ENCODE measurements around the gene FOXN3. TPM values are rescaled to one million over a fixed set of nuclear protein-coding genes. Genes with fewer than 3 reads are reported as not detected.

The FOXN3 gene
- total and polyA plus RNA-seq, 10 of the 15 experiments (the other 5 are each of a cell fraction or from before 2014, with no cell fraction given), result 4.5 to 68.9 (median 29.7) TPM

GRCh38 chr14:89444044-89444443 lies 27.0 kb upstream of the FOXN3 start (continued):
- TF ChIP-seq CBX3 (IDR thresholded peaks at IDR 0.05; ENCODE audit: borderline replicate concordance, low read depth) (no peak), EED (IDR thresholded peaks at IDR 0.05; ENCODE audit: low read depth) (no peak)

GRCh38 chr14:89443042-89443629 lies 26.1 kb upstream of the FOXN3 start:
- CTCF ChIA-PET, result interaction anchor here (0.8 to 1.7 kb wide), 3 partner anchors 11 to 25 kb away, joined by 3 to 6 read pairs (median 3); no protein-coding TSS in a partner anchor
- SMC1A ChIA-PET (ENCODE audit: uncharacterized antibody, unreplicated experiment), result interaction anchor here (0.9 to 2.3 kb wide), 8 partner anchors 9 to 235 kb away, joined by 3 to 13 read pairs (median 4); no protein-coding TSS in a partner anchor
- no peaks in the 10 kb centered on the region for H3K36me3 ChIP-seq (ENCODE audit: control insufficient read depth in 2 of 2, insufficient read depth in 2 of 2, low read length in 1 of 2)
- H3K9me3 ChIP-seq (replicated peaks; ENCODE audit: control insufficient read depth, insufficient read depth, low read length), result no peaks in the 10 kb centered on the region
- FAIRE-seq (no peak), ATAC-seq (no peak), DNase-seq (ENCODE audit: low read depth, low spot score) (no peak)
- no peaks in the 10 kb centered on the region; the same call in 1 of the 2 replicates for H3K79me2 ChIP-seq (ENCODE audit: control insufficient read depth, insufficient read depth, low read length)
- in situ Hi-C loops (cut with MboI) (loop anchor here (25.0 kb wide), 1 partner anchor 406 kb away; no protein-coding TSS in a partner anchor), intact Hi-C loops (cut with micrococcal nuclease; ENCODE audit: unreplicated experiment) (no loop called here)
- no peaks in the 10 kb centered on the region for H3K27me3 ChIP-seq (replicated peaks in 1 of 2; ENCODE audit: control insufficient read depth in 2 of 2, insufficient read depth in 2 of 2, low read length in 1 of 2)
- RAD21 ChIA-PET (ENCODE audit: unreplicated experiment), result interaction anchor here (0.6 to 2.2 kb wide), 5 partner anchors 13 to 137 kb away, joined by 3 to 12 read pairs (median 5); no protein-coding TSS in a partner anchor
- H2AFZ ChIP-seq (ENCODE audit: control insufficient read depth, low read depth, low read length), result no peak overlapping the region
- H3K9ac ChIP-seq (ENCODE audit: control insufficient read depth, insufficient read depth, low read length), result no peak overlapping the region
- no peak overlapping the region for H3K4me3 ChIP-seq
- H4K20me1 ChIP-seq (ENCODE audit: control insufficient read depth, insufficient read depth), result no peaks in the 10 kb centered on the region
- no peak overlapping the region for H3K27ac ChIP-seq (ENCODE audit: control insufficient read depth, insufficient read depth)
- peaks cover 24% of the 10 kb centered on the region for H3K4me1 ChIP-seq (ENCODE audit: control insufficient read depth, insufficient read depth, low read length)
- POLR2A ChIA-PET, result interaction anchor here (0.9 kb wide), 1 partner anchor 169 kb away, joined by 3 read pairs; no protein-coding TSS in a partner anchor
- no TSS peak for BruUV-seq (replicated peaks)
- H3K4me2 ChIP-seq (ENCODE audit: control insufficient read depth, insufficient read depth), result no peak overlapping the region
- 23% methylated on average over 3 of the region's 3 CpGs for WGBS (ENCODE audit: insufficient coverage, insufficient replicate concordance, low lambda C conversion rate, missing lambda C conversion rate)
- TF ChIP-seq ELK1 (IDR thresholded peaks at IDR 0.05; ENCODE audit: low read depth, low read length), result no peak
- no peak for TF ChIP-seq SKIL (IDR thresholded peaks at IDR 0.05; ENCODE audit: low read depth, poor library complexity, severe bottlenecking)
- TF ChIP-seq BCL3 (IDR thresholded peaks at IDR 0.05; ENCODE audit: borderline replicate concordance, insufficient read depth, low read depth, low read length, poor library complexity, severe bottlenecking), result no peak
- no peak for TF ChIP-seq MLLT1 (IDR thresholded peaks at IDR 0.05)
- TF ChIP-seq ZBTB11 (CRISPR knock-in tag; IDR thresholded peaks at IDR 0.05), result no peak
- no peak for TF ChIP-seq HDAC6 (IDR thresholded peaks at IDR 0.05; ENCODE audit: unreplicated experiment)
- TF ChIP-seq NR2F1 (conservative IDR thresholded peaks at IDR 0.05), result no peak
- no peak for TF ChIP-seq IKZF1 (conservative IDR thresholded peaks at IDR 0.05)
- TF ChIP-seq GATAD2B (conservative IDR thresholded peaks at IDR 0.05; ENCODE audit: low read depth), result no peak
